HepG2 (cell line): Measurements from ENCODE around the gene MSL3B.

Source experiments
- ATAC-seq: fragments of 200-7000 bp; cut with Tn5 transposase; 3 replicates; pipeline ENCODE4 v1.9.1; 2020; ENCODE audit warnings: mild to moderate bottlenecking, moderate library complexity
- BruUV-seq: library from RNA; stranded (reverse); fragments of 400-500 nt; replicated peaks from 2 replicates; lab custom pipeline; 2021; lab: Mats Ljungman, UMichigan
- CTCF ChIA-PET: fragments of 300-600 bp; formaldehyde crosslinking; extraction: SDS; loops from one replicate; lab custom pipeline; 2021; ENCODE audit warnings: low total read pairs, inconsistent platforms, low intra/inter-chr PET ratio; lab: Yijun Ruan, JAX
- POLR2A ChIA-PET: fragments of 350-600 bp; sonication (Branson Sonifier 250); formaldehyde crosslinking; loops from one replicate; lab custom pipeline; 2020; ENCODE audit warnings: antibody characterized with exemption, inconsistent platforms; lab: Yijun Ruan, JAX
- DNase-seq: peaks from one replicate; pipeline ENCODE4 v3.0.0-alpha.2; 2015; ENCODE audit warnings: low spot score
- FAIRE-seq: peaks from 3 replicates; lab custom pipeline; 2011; peaks lifted over from hg19 to GRCh38; lab: Jason Lieb, UNC
- H2AFZ ChIP-seq: one replicate; pipeline ENCODE4 v1.6.1; 2011; ENCODE audit warnings: low read length, inconsistent platforms
- H3K27ac ChIP-seq: fragments of 300-600 bp; 3 replicates; pipeline ENCODE4 v1.8.0; 2011; ENCODE audit warnings: mixed run types, mild to moderate bottlenecking, mixed read lengths, low read length, inconsistent platforms; ENCODE audit not compliant: insufficient read depth; ENCODE audit errors: extremely low read length
- H3K27me3 ChIP-seq, 2 experiments: fragments of 200-600 bp in 1 of 2; 2 replicates in 1 of 2; 3 replicates in 1 of 2; pipeline versions ENCODE4 v1.6.0 to v1.8.0; 2011; ENCODE audit warnings: low read length in 2 of 2, mild to moderate bottlenecking in 2 of 2, moderate library complexity in 2 of 2, inconsistent platforms in 1 of 2; ENCODE audit not compliant: insufficient read depth in 2 of 2, control insufficient read depth in 1 of 2
- H3K36me3 ChIP-seq, 2 experiments: fragments of 200-600 bp in 1 of 2; replicated peaks in 1 of 2; 2 replicates in 1 of 2; 3 replicates in 1 of 2; pipeline versions ENCODE4 v1.5.1 to v1.8.0; 2011; ENCODE audit warnings: low read length in 2 of 2, inconsistent platforms in 1 of 2; ENCODE audit not compliant: insufficient read depth in 2 of 2, control insufficient read depth in 1 of 2
- H3K4me1 ChIP-seq: 2 replicates; pipeline ENCODE4 v1.5.1; 2012; ENCODE audit warnings: low read length, inconsistent platforms; ENCODE audit not compliant: insufficient read depth
- H3K4me2 ChIP-seq: 2 replicates; pipeline ENCODE4 v1.6.0; 2011; ENCODE audit warnings: low read depth, low read length, inconsistent platforms
- H3K4me3 ChIP-seq, 3 experiments: fragments of 200-600 bp in 1 of 3; sonication (generic), shearing (Covaris generic) in 1 of 3; replicated peaks in 1 of 3; 2 replicates each; pipeline ENCODE4 v1.5.1; 2011 to 2016; ENCODE audit warnings: low read length in 3 of 3, inconsistent platforms in 2 of 3, low read depth in 2 of 3, mild to moderate bottlenecking in 2 of 3, control low read depth in 1 of 3, mixed read lengths in 1 of 3; ENCODE audit not compliant: insufficient read depth in 1 of 3
- H3K79me2 ChIP-seq: one replicate; pipeline ENCODE4 v1.6.1; 2011; ENCODE audit warnings: low read length, inconsistent platforms; ENCODE audit not compliant: insufficient read depth
- H3K9ac ChIP-seq: 2 replicates; pipeline ENCODE4 v1.6.0; 2011; ENCODE audit warnings: mild to moderate bottlenecking, low read depth, low read length, inconsistent platforms; ENCODE audit not compliant: insufficient read depth
- H3K9me3 ChIP-seq: 2 replicates; pipeline ENCODE4 v1.5.1; 2012; ENCODE audit warnings: mild to moderate bottlenecking, low read length
- H4K20me1 ChIP-seq: 2 replicates; pipeline ENCODE4 v1.6.0; 2011; ENCODE audit warnings: inconsistent platforms, mild to moderate bottlenecking, low read length, moderate library complexity; ENCODE audit not compliant: insufficient read depth
- CTCF ChIP-seq: sonication (generic); formaldehyde crosslinking; IDR thresholded peaks from 2 replicates; pipeline ENCODE4 v1.5.0; 2020; ENCODE audit warnings: mild to moderate bottlenecking, missing genetic modification reagents, moderate library complexity
- FOXP1 ChIP-seq, 2 experiments: fragments of 450-650 bp in 1 of 2; IDR thresholded peaks; 2 replicates each; pipeline ENCODE4 v1.6.1; 2017 to 2018; ENCODE audit warnings: antibody characterized with exemption in 1 of 2
- HMGA1 ChIP-seq: sonication (generic); formaldehyde crosslinking; conservative IDR thresholded peaks from 2 replicates; pipeline ENCODE4 v1.4.0; 2020; ENCODE audit warnings: missing genetic modification reagents
- HNF4G ChIP-seq, 2 experiments: sonication (generic) in 1 of 2; formaldehyde crosslinking in 1 of 2; IDR thresholded peaks; 2 replicates each; pipeline versions ENCODE4 v1.4.0 to v1.6.1; 2011 to 2020; ENCODE audit warnings: borderline replicate concordance in 2 of 2, low read depth in 2 of 2, mild to moderate bottlenecking in 2 of 2, low read length in 1 of 2, missing genetic modification reagents in 1 of 2, moderate library complexity in 1 of 2
- IRF9 ChIP-seq: sonication (generic); formaldehyde crosslinking; IDR thresholded peaks from 2 replicates; pipeline ENCODE4 v1.8.0; 2022; ENCODE audit warnings: missing genetic modification reagents, mild to moderate bottlenecking, borderline replicate concordance
- NR2C2 ChIP-seq: sonication (generic); formaldehyde crosslinking; IDR thresholded peaks from 2 replicates; pipeline ENCODE4 v1.4.0; 2020; ENCODE audit warnings: missing genetic modification reagents, mild to moderate bottlenecking, moderate library complexity, borderline replicate concordance
- SALL1 ChIP-seq: sonication (generic); formaldehyde crosslinking; IDR thresholded peaks from 2 replicates; pipeline ENCODE4 v1.8.0; 2022; ENCODE audit warnings: mild to moderate bottlenecking, missing genetic modification reagents
- TCF7L2 ChIP-seq: IDR thresholded peaks from 2 replicates; pipeline ENCODE4 v1.6.1; 2011; ENCODE audit warnings: mild to moderate bottlenecking, low read depth, low read length, moderate library complexity
- YEATS2 ChIP-seq: sonication (generic); formaldehyde crosslinking; IDR thresholded peaks from 2 replicates; pipeline ENCODE4 v1.4.0; 2020; ENCODE audit warnings: missing genetic modification reagents, borderline replicate concordance
- ZBTB8A ChIP-seq: sonication (generic); formaldehyde crosslinking; IDR thresholded peaks from 2 replicates; pipeline ENCODE4 v1.4.0; 2020; ENCODE audit warnings: mild to moderate bottlenecking, low read depth, missing genetic modification reagents, borderline replicate concordance
- ZMYM3 ChIP-seq: sonication (generic); formaldehyde crosslinking; IDR thresholded peaks from 2 replicates; pipeline ENCODE4 v1.5.1; 2020; ENCODE audit warnings: mild to moderate bottlenecking, missing genetic modification reagents
- ZNF274 ChIP-seq: sonication (generic); formaldehyde crosslinking; IDR thresholded peaks from 2 replicates; pipeline ENCODE4 v1.5.1; 2020; ENCODE audit warnings: mild to moderate bottlenecking, missing genetic modification reagents
- WGBS: methylation state at CpG from one replicate; pipeline ENCODE4 v1.1.6; 2017; ENCODE audit warnings: low lambda C conversion rate; 5-methylcytosine and 5-hydroxymethylcytosine counted together
- in situ Hi-C: cut with HindIII; loops from 2 replicates; pipeline ENCODE4 v1.10.0; 2017; ENCODE audit warnings: low pct_unique_long_range_greater_than_20kb; ENCODE audit not compliant: extremely low pct_ligation_motif_present
- intact Hi-C: fragments of 100-400 bp; cut with micrococcal nuclease; formaldehyde crosslinking; loops from one replicate; pipeline ENCODE4 v1.10.0; 2022; ENCODE audit not compliant: unreplicated experiment

MSL3B gene

GRCh38 chr2:233817995-233818638 lies 50.1 kb downstream of the MSL3B start (continued):
- 0 out of 2 replicates have a peak, but pooled peaks have one; percentile 34 for TF ChIP-seq IRF9 (CRISPR knock-in tag)
- TF ChIP-seq HNF4G (IDR thresholded peaks at IDR 0.05; ENCODE audit: borderline replicate concordance, low read depth, low read length), result 0 out of 2 replicates have a peak, but pooled peaks have one; percentile 40
- TF ChIP-seq HNF4G (CRISPR knock-in tag; IDR thresholded peaks at IDR 0.05; ENCODE audit: borderline replicate concordance, low read depth), result no peak
- TF ChIP-seq NR2C2 (CRISPR knock-in tag), result peak; percentile 23; the same call in 1 of the 2 replicates
- TF ChIP-seq ZNF274, result 0 out of 2 replicates have a peak, but pooled peaks have one; percentile 35
- no peak for TF ChIP-seq HMGA1 (CRISPR knock-in tag)
- TF ChIP-seq CTCF, result peak; percentile 39
- TF ChIP-seq ZMYM3 (CRISPR knock-in tag), result peak; percentile 70

DNA sequence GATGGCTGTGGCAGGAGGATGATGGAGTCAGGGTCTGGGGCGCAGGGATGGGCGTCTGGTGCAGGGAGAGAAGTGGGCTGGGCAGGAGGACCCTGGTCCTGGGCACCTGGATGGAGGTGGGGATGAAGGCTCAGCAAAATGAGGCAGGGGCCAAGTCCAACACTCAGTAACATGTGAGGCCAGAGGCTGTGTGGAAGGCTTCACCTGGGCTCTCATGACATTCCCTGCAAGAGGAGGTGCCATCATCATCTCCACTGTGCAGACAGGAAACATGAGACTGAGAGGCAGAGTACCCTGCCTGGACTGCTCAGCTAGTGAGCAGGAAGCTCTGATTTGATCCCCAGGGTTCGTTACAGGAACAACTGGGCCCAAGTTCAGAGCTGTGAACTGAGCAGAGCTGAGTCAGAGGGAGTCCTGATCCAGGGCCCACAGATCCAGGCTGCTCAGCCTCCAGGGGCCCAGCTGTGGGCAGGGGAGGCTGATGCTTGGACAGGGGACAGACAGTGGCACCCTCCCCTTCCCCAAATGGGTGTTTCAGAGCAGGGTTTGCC lies 50.8 kb downstream of the MSL3B start:
- Histone ChIP-seq H3K9me3 (no peaks in the 10 kb centered on the region), H3K36me3 (no peaks in the 10 kb centered on the region), H4K20me1 (no peaks in the 10 kb centered on the region), H3K4me2 (no peak overlapping the region), H3K4me1 (peaks cover 23% of the 10 kb centered on the region), H3K4me3 (no peak overlapping the region), H3K9ac (no peak overlapping the region), H2AFZ (no peak overlapping the region), H3K79me2 (no peaks in the 10 kb centered on the region), H3K27me3 (peaks cover 7 to 36% of the 10 kb centered on the region in 2 experiments; a peak in 4 of 5 replicates), H3K27ac (no peak overlapping the region)
- no peak for FAIRE-seq
- in situ Hi-C loops, result no loop called here
- no peak for DNase-seq
- BruUV-seq, result no TSS peak
- intact Hi-C loops, result no loop called here
- 63% methylated on average over 3 of the region's 3 CpGs for WGBS
- POLR2A ChIA-PET, result no interaction called here
- TF ChIP-seq YEATS2 (CRISPR knock-in tag) (no peak), TCF7L2 (no peak), SALL1 (CRISPR knock-in tag) (no peak), FOXP1 (IDR thresholded peaks at IDR 0.05) (no peak), FOXP1 (CRISPR knock-in tag; IDR thresholded peaks at IDR 0.05) (no peak), ZBTB8A (CRISPR knock-in tag) (no peak)
- peak; percentile 18 for ATAC-seq
- CTCF ChIA-PET, result no interaction called here
